SK-N-SH (cell line): ENCODE results near the gene INSYN2A. TPM values are rescaled to one million over a fixed set of nuclear protein-coding genes. Genes with fewer than 3 reads are reported as not detected.

Source experiments
- CTCF ChIA-PET: fragments of 300-600, 350-600 bp; formaldehyde crosslinking; extraction: SDS; loops from one replicate; lab custom pipeline; 2021; lab: Yijun Ruan, JAX
- POLR2A ChIA-PET: fragments of 350-600 bp; sonication (Branson Sonifier 250); formaldehyde crosslinking; extraction: SDS; loops from one replicate; lab custom pipeline; 2020; ENCODE audit warnings: antibody characterized with exemption, inconsistent platforms; lab: Yijun Ruan, JAX
- DNase-seq: peaks from one replicate; pipeline ENCODE4 v3.0.0; 2012
- H2AFZ ChIP-seq: fragments of 200-600 bp; sonication (generic); 2 replicates; pipeline ENCODE4 v1.8.1; 2016; ENCODE audit warnings: antibody characterized with exemption, mild to moderate bottlenecking, low read depth
- H3F3A ChIP-seq: fragments of 200-600 bp; sonication (generic); replicated peaks from 2 replicates; pipeline ENCODE3; 2016; ENCODE audit warnings: antibody characterized with exemption, mild to moderate bottlenecking; ENCODE audit not compliant: insufficient read depth
- H3K27ac ChIP-seq, 2 experiments: fragments of 200-500 bp in 1 of 2; fragments of 200-600 bp in 1 of 2; sonication (Bioruptor generic) in 1 of 2; sonication (generic), shearing (Covaris generic) in 1 of 2; 2 replicates each; pipeline versions ENCODE4 v1.5.1 to v1.6.1; 2014 to 2016; ENCODE audit warnings: low read depth in 2 of 2, inconsistent platforms in 1 of 2, low read length in 1 of 2, mild to moderate bottlenecking in 1 of 2, mixed read lengths in 1 of 2
- H3K27me3 ChIP-seq: fragments of 200-600 bp; sonication (generic), shearing (Covaris generic); 2 replicates; pipeline ENCODE4 v1.6.1; 2016; ENCODE audit warnings: mixed run types; ENCODE audit not compliant: insufficient read depth
- H3K36me3 ChIP-seq, 2 experiments: fragments of 200-500 bp in 1 of 2; fragments of 200-600 bp in 1 of 2; sonication (Bioruptor generic) in 1 of 2; sonication (generic) in 1 of 2; replicated peaks in 1 of 2; 2 replicates each; pipeline versions ENCODE3 to v1.5.1; 2014 to 2016; ENCODE audit warnings: low read length in 1 of 2, mild to moderate bottlenecking in 1 of 2; ENCODE audit not compliant: insufficient read depth in 2 of 2, control insufficient read depth in 1 of 2
- H3K4me1 ChIP-seq, 2 experiments: fragments of 200-500 bp in 1 of 2; fragments of 200-600 bp in 1 of 2; sonication (Bioruptor generic) in 1 of 2; sonication (generic), shearing (Covaris generic) in 1 of 2; 2 replicates each; pipeline versions ENCODE4 v1.5.1 to v1.6.1; 2014 to 2016; ENCODE audit warnings: low read depth in 1 of 2, low read length in 1 of 2, mixed run types in 1 of 2; ENCODE audit not compliant: insufficient read depth in 2 of 2, control insufficient read depth in 1 of 2
- H3K4me2 ChIP-seq: fragments of 200-600 bp; sonication (generic), shearing (Covaris generic); 2 replicates; pipeline ENCODE4 v1.6.1; 2017; ENCODE audit warnings: mixed run types
- H3K4me3 ChIP-seq, 2 experiments: fragments of 200-500 bp in 1 of 2; fragments of 200-600 bp in 1 of 2; sonication (Bioruptor generic) in 1 of 2; sonication (generic), shearing (Covaris generic) in 1 of 2; 2 replicates each; pipeline versions ENCODE4 v1.5.1 to v1.8.1; 2014 to 2016; ENCODE audit warnings: low read depth in 2 of 2, inconsistent platforms in 1 of 2, low read length in 1 of 2, mild to moderate bottlenecking in 1 of 2, mixed read lengths in 1 of 2, moderate library complexity in 1 of 2
- H3K79me2 ChIP-seq: fragments of 200-600 bp; sonication (generic); 2 replicates; pipeline ENCODE4 v1.8.1; 2017; ENCODE audit warnings: mild to moderate bottlenecking; ENCODE audit not compliant: insufficient read depth
- H3K9ac ChIP-seq: fragments of 200-600 bp; sonication (generic); 2 replicates; pipeline ENCODE4 v1.6.1; 2017; ENCODE audit warnings: mixed run types
- H3K9me2 ChIP-seq: fragments of 200-600 bp; sonication (generic); 2 replicates; pipeline ENCODE4 v1.6.1; 2017; ENCODE audit warnings: mixed run types
- H3K9me3 ChIP-seq: fragments of 200-600 bp; sonication (generic); 2 replicates; pipeline ENCODE4 v1.6.1; 2017; ENCODE audit warnings: mixed run types, mild to moderate bottlenecking, moderate library complexity
- H4K20me1 ChIP-seq: fragments of 200-600 bp; sonication (generic); 2 replicates; pipeline ENCODE4 v1.6.1; 2017; ENCODE audit warnings: mild to moderate bottlenecking, mixed run types; ENCODE audit not compliant: insufficient read depth
- FOSL2 ChIP-seq: IDR thresholded peaks from 2 replicates; pipeline ENCODE4 v1.4.0; 2012; ENCODE audit warnings: low read depth, mild to moderate bottlenecking, moderate library complexity, borderline replicate concordance
- GABPA ChIP-seq: IDR thresholded peaks from 2 replicates; pipeline ENCODE4 v1.4.0; 2012; ENCODE audit warnings: low read depth, mild to moderate bottlenecking
- GATA2 ChIP-seq: sonication (generic); formaldehyde crosslinking; IDR thresholded peaks from 2 replicates; pipeline ENCODE4 v1.5.0; 2020; ENCODE audit warnings: mild to moderate bottlenecking, missing genetic modification reagents
- IRF3 ChIP-seq: fragments of 150-350 bp; IDR thresholded peaks from 2 replicates; pipeline ENCODE4 v1.6.1; 2016; ENCODE audit warnings: mild to moderate bottlenecking, low read depth, low read length
- MAX ChIP-seq: IDR thresholded peaks from 2 replicates; pipeline ENCODE4 v1.4.0; 2012; ENCODE audit warnings: low read depth
- MXI1 ChIP-seq: IDR thresholded peaks from 2 replicates; pipeline ENCODE4 v1.6.1; 2012; ENCODE audit warnings: mild to moderate bottlenecking, low read depth, low read length, improper control_type of control experiment
- NFIC ChIP-seq: IDR thresholded peaks from 2 replicates; pipeline ENCODE4 v1.4.0; 2012; ENCODE audit warnings: borderline replicate concordance
- NRF1 ChIP-seq: IDR thresholded peaks from 2 replicates; pipeline ENCODE4 v1.6.1; 2012; ENCODE audit warnings: low read depth, mild to moderate bottlenecking, low read length
- POLR2AphosphoS5 ChIP-seq: IDR thresholded peaks from 2 replicates; pipeline ENCODE4 v1.6.1; 2012; ENCODE audit warnings: low read depth, low read length
- REST ChIP-seq: IDR thresholded peaks from 2 replicates; pipeline ENCODE4 v1.6.1; 2012; ENCODE audit warnings: mild to moderate bottlenecking, low read depth, low read length, moderate library complexity
- RFX5 ChIP-seq: IDR thresholded peaks from 2 replicates; pipeline ENCODE4 v1.6.1; 2012; ENCODE audit warnings: mild to moderate bottlenecking, improper control_type of control experiment, low read length
- SIN3A ChIP-seq: IDR thresholded peaks from 2 replicates; pipeline ENCODE4 v1.6.1; 2012; ENCODE audit warnings: low read depth, mild to moderate bottlenecking, low read length, moderate library complexity, borderline replicate concordance
- SMC3 ChIP-seq: IDR thresholded peaks from 2 replicates; pipeline ENCODE4 v1.6.1; 2012; ENCODE audit warnings: low read depth, low read length, improper control_type of control experiment
- USF1 ChIP-seq: IDR thresholded peaks from 2 replicates; pipeline ENCODE4 v1.4.0; 2012; ENCODE audit warnings: low read depth, borderline replicate concordance
- USF2 ChIP-seq: fragments of 150-350 bp; IDR thresholded peaks from 2 replicates; pipeline ENCODE4 v1.6.1; 2017; ENCODE audit warnings: antibody characterized with exemption, low read length, low read depth, borderline replicate concordance
- YY1 ChIP-seq: IDR thresholded peaks from 2 replicates; pipeline ENCODE4 v1.4.0; 2012; ENCODE audit warnings: low read depth, mild to moderate bottlenecking
- whole genome bisulfite sequencing: methylation state at CpG from one replicate; pipeline ENCODE4 v1.1.6; 2017; ENCODE audit warnings: low lambda C conversion rate; 5-methylcytosine and 5-hydroxymethylcytosine counted together
- polyA plus RNA-seq, 3 experiments: library from polyadenylated mRNA; depleted of rRNA; stranded (reverse); fragments of >200 nt; gene quantifications; 2 replicates each; pipeline ENCODE4 v1.2.3, GENCODE V29; 2012

The INSYN2A gene
- polyA plus RNA-seq, 1 of the 3 experiments (the other 2 are of a cell fraction): 0.28 TPM

- Histone ChIP-seq H4K20me1 (no peaks in the 10 kb centered on the region), H3K9ac (no peak overlapping the region), H3K4me3 (no peak overlapping the region), H3K4me1 (no peaks in the 10 kb centered on the region), H3K79me2 (no peaks in the 10 kb centered on the region), H3K36me3 (no peaks in the 10 kb centered on the region), H3K27ac (no peak overlapping the region), H3K9me3 (no peaks in the 10 kb centered on the region), H3K4me2 (no peak overlapping the region), H2AFZ (no peak overlapping the region), H3K27me3 (no peaks in the 10 kb centered on the region), H3F3A (no peaks in the 10 kb centered on the region), H3K9me2 (no peaks in the 10 kb centered on the region)
- 96% methylated on average over 7 of the region's 7 CpGs for WGBS
- no peak for DNase-seq
- TF ChIP-seq RFX5: no peak
- no peak for TF ChIP-seq SMC3
- TF ChIP-seq MXI1: no peak
- no peak for TF ChIP-seq REST
- POLR2A ChIA-PET: no interaction called here
- CTCF ChIA-PET: interaction anchor here (1.1 kb wide), 1 partner anchor 10 kb away, joined by 3 read pairs; no protein-coding TSS in a partner anchor
Observed at GRCh38 chr10:127203067-127203466, 6.7 kb upstream of the INSYN2A start.

- Histone ChIP-seq H3F3A (no peaks in the 10 kb centered on the region), H3K9me3 (no peaks in the 10 kb centered on the region), H3K9ac (no peak overlapping the region), H3K4me3 (no peak overlapping the region), H3K27me3 (no peaks in the 10 kb centered on the region), H3K9me2 (no peaks in the 10 kb centered on the region), H3K27ac (no peak overlapping the region), H3K79me2 (no peaks in the 10 kb centered on the region), H4K20me1 (peaks cover 16% of the 10 kb centered on the region; the same call in 1 of the 2 replicates), H3K36me3 (no peaks in the 10 kb centered on the region), H3K4me2 (no peak overlapping the region), H3K4me1 (peaks cover 0 to 3% of the 10 kb centered on the region in 2 experiments; a peak in 1 of 4 replicates), H2AFZ (no peak overlapping the region)
- CTCF ChIA-PET: no interaction called here
- TF ChIP-seq NFIC: no peak
- TF ChIP-seq RFX5: no peak
- no peak for DNase-seq
- over 99% methylated on average over 8 of the region's 8 CpGs for WGBS
- POLR2A ChIA-PET: no interaction called here
Observed at GRCh38 chr10:127200646-127201045, 4.3 kb upstream of the INSYN2A start.

GRCh38 chr10:127198721-127199120 is 2.3 kb upstream of the INSYN2A start:
- Histone ChIP-seq H3K4me3 (no peak overlapping the region), H4K20me1 (peaks cover 35% of the 10 kb centered on the region), H3K36me3 (no peaks in the 10 kb centered on the region), H3K4me2 (no peak overlapping the region), H3K9me3 (no peaks in the 10 kb centered on the region), H3K27me3 (no peaks in the 10 kb centered on the region), H3K4me1 (peaks cover 0 to 10% of the 10 kb centered on the region in 2 experiments; a peak in 1 of 4 replicates), H2AFZ (no peak overlapping the region), H3K9me2 (no peaks in the 10 kb centered on the region), H3K9ac (no peak overlapping the region), H3K27ac (no peak overlapping the region), H3F3A (peaks cover 2% of the 10 kb centered on the region), H3K79me2 (no peaks in the 10 kb centered on the region)
- DNase-seq: no peak
- 85% methylated on average over 2 of the region's 2 CpGs for WGBS
- ChIA-PET CTCF (interaction anchor here (1.2 to 6.6 kb wide), 4 partner anchors 8 to 656 kb away, joined by 5 to 29 read pairs (median 6); no protein-coding TSS in a partner anchor), POLR2A (no interaction called here)
- TF ChIP-seq POLR2AphosphoS5 (no peak), USF2 (no peak), YY1 (no peak), USF1 (no peak), GABPA (no peak), GATA2 (CRISPR knock-in tag) (no peak), MAX (no peak), MXI1 (no peak), FOSL2 (no peak), SIN3A (no peak), IRF3 (no peak), NRF1 (no peak)
